HCT116 (cell line): ENCODE measurements around the gene CBX1. TPM values are rescaled to one million over a fixed set of nuclear protein-coding genes. Genes with fewer than 3 reads are reported as not detected.

Source experiments
- ATF3 ChIP-seq: IDR thresholded peaks from 2 replicates; pipeline ENCODE4 v1.6.1; 2012
- REST ChIP-seq: IDR thresholded peaks from 2 replicates; pipeline ENCODE4 v1.6.1; 2012; ENCODE audit warnings: low read depth
- SIN3A ChIP-seq: IDR thresholded peaks from 2 replicates; pipeline ENCODE4 v1.6.1; 2012; ENCODE audit warnings: low read depth
- SP1 ChIP-seq: IDR thresholded peaks from 2 replicates; pipeline ENCODE4 v1.6.1; 2012; ENCODE audit warnings: low read depth
- TCF7L2 ChIP-seq: IDR thresholded peaks from 2 replicates; pipeline ENCODE4 v1.7.0; 2011; ENCODE audit warnings: borderline replicate concordance, inconsistent platforms; ENCODE audit not compliant: insufficient read depth, insufficient read length; ENCODE audit errors: extremely low read depth
- total RNA-seq: library from RNA; stranded (reverse); gene quantifications from one replicate; pipeline ENCODE4 v1.2.1, GENCODE V29; 2021; ENCODE audit not compliant: unreplicated experiment
- TF ChIP-seq, protein P1 (sequence below), 3 experiments: fragments of 200-600 bp in 1 of 3; sonication (generic) in 1 of 3; IDR thresholded peaks in 2 of 3; conservative IDR thresholded peaks in 1 of 3; 2 replicates each; pipeline ENCODE4 v1.5.1; 2012 to 2017; ENCODE audit warnings: low read depth in 2 of 3, low read length in 2 of 3, antibody characterized with exemption in 1 of 3, borderline replicate concordance in 1 of 3, control low read depth in 1 of 3, mild to moderate bottlenecking in 1 of 3, mixed read lengths in 1 of 3, mixed run types in 1 of 3, moderate library complexity in 1 of 3; ENCODE audit not compliant: insufficient read depth in 1 of 3

The CBX1 gene
- total RNA-seq, 1 experiment from 2014 or later = 136 TPM

- TF ChIP-seq, protein P1, sequence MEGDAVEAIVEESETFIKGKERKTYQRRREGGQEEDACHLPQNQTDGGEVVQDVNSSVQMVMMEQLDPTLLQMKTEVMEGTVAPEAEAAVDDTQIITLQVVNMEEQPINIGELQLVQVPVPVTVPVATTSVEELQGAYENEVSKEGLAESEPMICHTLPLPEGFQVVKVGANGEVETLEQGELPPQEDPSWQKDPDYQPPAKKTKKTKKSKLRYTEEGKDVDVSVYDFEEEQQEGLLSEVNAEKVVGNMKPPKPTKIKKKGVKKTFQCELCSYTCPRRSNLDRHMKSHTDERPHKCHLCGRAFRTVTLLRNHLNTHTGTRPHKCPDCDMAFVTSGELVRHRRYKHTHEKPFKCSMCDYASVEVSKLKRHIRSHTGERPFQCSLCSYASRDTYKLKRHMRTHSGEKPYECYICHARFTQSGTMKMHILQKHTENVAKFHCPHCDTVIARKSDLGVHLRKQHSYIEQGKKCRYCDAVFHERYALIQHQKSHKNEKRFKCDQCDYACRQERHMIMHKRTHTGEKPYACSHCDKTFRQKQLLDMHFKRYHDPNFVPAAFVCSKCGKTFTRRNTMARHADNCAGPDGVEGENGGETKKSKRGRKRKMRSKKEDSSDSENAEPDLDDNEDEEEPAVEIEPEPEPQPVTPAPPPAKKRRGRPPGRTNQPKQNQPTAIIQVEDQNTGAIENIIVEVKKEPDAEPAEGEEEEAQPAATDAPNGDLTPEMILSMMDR (IDR thresholded peaks at IDR 0.05 in 2 of 3, conservative IDR thresholded peaks at IDR 0.05 in 1 of 3; ENCODE audit: borderline replicate concordance in 1 of 3, insufficient read depth in 1 of 3, low read depth in 2 of 3, low read length in 2 of 3) = no peak
- TF ChIP-seq SIN3A (no peak), TCF7L2 (no peak), REST (no peak), ATF3 (no peak), SP1 (no peak)
Observed at GRCh38 chr17:48028736-48029135, 72.5 kb downstream of the CBX1 start (continued).
